Measurements from ENCODE around the gene TEX2.

DNA sequence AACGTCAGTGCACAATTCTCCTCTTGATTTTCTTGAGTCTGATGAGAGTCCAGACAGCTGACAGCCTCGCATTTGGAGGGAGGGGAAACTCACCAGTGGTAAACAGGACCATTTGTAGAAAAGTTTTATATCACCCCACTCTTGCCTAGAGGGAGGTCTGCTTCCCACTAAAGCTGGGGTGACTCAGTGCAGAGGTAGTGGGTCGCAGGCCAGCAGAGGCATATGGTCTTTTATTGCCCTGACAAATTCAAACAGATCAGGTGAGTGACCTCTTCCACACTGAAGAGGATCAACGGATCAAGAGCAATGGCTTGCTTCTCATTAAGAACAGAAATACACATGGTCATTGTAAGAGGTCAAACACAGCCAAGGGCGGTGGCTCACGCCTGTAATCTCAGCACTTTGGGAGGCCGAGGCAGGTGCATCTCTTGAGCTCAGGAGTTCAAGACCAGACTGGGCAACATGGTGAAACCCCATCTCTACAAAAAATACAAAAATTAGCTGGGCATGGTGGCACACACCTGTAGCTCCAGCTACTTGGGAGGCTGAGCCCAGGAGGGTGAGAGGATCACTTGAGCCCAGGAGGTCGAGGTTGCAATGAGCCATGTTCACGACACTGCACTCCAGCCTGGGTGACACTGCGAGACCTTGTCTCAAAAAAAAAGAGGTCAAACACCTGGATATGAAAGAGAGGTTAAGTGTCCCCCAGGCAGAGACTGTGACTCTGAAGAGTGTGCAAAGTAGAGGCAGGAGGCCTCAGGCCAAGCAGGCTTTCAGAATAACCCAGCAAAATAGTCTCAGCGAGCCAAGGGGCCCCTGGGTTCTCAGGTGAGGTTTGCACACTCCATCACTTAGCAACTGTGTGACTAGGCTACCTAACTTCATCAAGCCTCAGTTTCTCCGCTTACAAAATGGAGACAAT, 76.6 kb downstream of the TEX2 start:
- TF ChIP-seq, protein P1, sequence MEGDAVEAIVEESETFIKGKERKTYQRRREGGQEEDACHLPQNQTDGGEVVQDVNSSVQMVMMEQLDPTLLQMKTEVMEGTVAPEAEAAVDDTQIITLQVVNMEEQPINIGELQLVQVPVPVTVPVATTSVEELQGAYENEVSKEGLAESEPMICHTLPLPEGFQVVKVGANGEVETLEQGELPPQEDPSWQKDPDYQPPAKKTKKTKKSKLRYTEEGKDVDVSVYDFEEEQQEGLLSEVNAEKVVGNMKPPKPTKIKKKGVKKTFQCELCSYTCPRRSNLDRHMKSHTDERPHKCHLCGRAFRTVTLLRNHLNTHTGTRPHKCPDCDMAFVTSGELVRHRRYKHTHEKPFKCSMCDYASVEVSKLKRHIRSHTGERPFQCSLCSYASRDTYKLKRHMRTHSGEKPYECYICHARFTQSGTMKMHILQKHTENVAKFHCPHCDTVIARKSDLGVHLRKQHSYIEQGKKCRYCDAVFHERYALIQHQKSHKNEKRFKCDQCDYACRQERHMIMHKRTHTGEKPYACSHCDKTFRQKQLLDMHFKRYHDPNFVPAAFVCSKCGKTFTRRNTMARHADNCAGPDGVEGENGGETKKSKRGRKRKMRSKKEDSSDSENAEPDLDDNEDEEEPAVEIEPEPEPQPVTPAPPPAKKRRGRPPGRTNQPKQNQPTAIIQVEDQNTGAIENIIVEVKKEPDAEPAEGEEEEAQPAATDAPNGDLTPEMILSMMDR (IDR thresholded peaks at IDR 0.05; ENCODE audit: poor library complexity): no peak
- TF ChIP-seq EZH2phosphoT487 (IDR thresholded peaks at IDR 0.05; ENCODE audit: low read depth, severe bottlenecking, unreplicated experiment): no peak
